Fibroblast of peridontal ligament (primary cell): Measurements from ENCODE around the gene GRHL3.
A peak's percentile ranks its signal among the peaks of the same experiment; 100 is the strongest.

Experiments
- DNase-seq: peaks from one replicate; pipeline ENCODE4 v3.0.0-alpha.2; 2010; ENCODE audit errors: extremely low read depth

Gene GRHL3

GRCh38 chr1:24293392-24294227, 25.5 kb upstream of the GRHL3 start:
- no peak for DNase-seq

GRCh38 chr1:24294228-24294672, 24.9 kb upstream of the GRHL3 start:
- peak; percentile 97 for DNase-seq

GRCh38 chr1:24294716-24295371, 24.3 kb upstream of the GRHL3 start:
- no peak for DNase-seq

- DNase-seq, result no peak
Measured at GRCh38 chr1:24295535-24295934, 23.6 kb upstream of the GRHL3 start.

GRCh38 chr1:24297187-24297851, 21.8 kb upstream of the GRHL3 start:
- no peak for DNase-seq

GRCh38 chr1:24297852-24298232, 21.3 kb upstream of the GRHL3 start:
- no peak for DNase-seq

- no peak for DNase-seq
Measured at GRCh38 chr1:24298606-24299005, 20.6 kb upstream of the GRHL3 start.

- no peak for DNase-seq
Measured at GRCh38 chr1:24299901-24300300, 19.3 kb upstream of the GRHL3 start.

- DNase-seq, result no peak
Measured at GRCh38 chr1:24300971-24301784, 18.0 kb upstream of the GRHL3 start.

GRCh38 chr1:24301785-24302175, 17.4 kb upstream of the GRHL3 start:
- no peak for DNase-seq

GRCh38 chr1:24302209-24302611, 16.9 kb upstream of the GRHL3 start:
- DNase-seq, result no peak

GRCh38 chr1:24303600-24303999, 15.6 kb upstream of the GRHL3 start:
- no peak for DNase-seq

- no peak for DNase-seq
Measured at GRCh38 chr1:24304763-24305162, 14.4 kb upstream of the GRHL3 start.

GRCh38 chr1:24308365-24309015, 10.7 kb upstream of the GRHL3 start:
- DNase-seq, result peak; percentile 7

GRCh38 chr1:24309762-24310485, 9.2 kb upstream of the GRHL3 start:
- no peak for DNase-seq

GRCh38 chr1:24311234-24311633, 7.9 kb upstream of the GRHL3 start:
- DNase-seq, result no peak

GRCh38 chr1:24311741-24312140, 7.4 kb upstream of the GRHL3 start:
- no peak for DNase-seq

- DNase-seq, result no peak
Measured at GRCh38 chr1:24315391-24315790, 3.8 kb upstream of the GRHL3 start.

GRCh38 chr1:24316645-24317044, 2.5 kb upstream of the GRHL3 start:
- no peak for DNase-seq

GRCh38 chr1:24317081-24317480, 2.1 kb upstream of the GRHL3 start:
- DNase-seq, result no peak
